ENCODE measurements around the gene PLEKHM1. TPM values are rescaled to one million over a fixed set of nuclear protein-coding genes. Genes with fewer than 3 reads are reported as not detected.

The PLEKHM1 gene
- total and polyA plus RNA-seq, 4 donors: 6.2 to 15.8 (median 8.5) TPM

- Histone ChIP-seq H3K9me3 (ENCODE audit: control insufficient read depth in 4 of 4, low read length in 3 of 4) (no peaks in the 10 kb centered on the region), H3K9ac (ENCODE audit: low read depth in 1 of 2, low read length in 2 of 2) (no peak overlapping the region), H3K36me3 (ENCODE audit: control insufficient read depth in 4 of 4, insufficient read depth in 3 of 4, low read depth in 1 of 4, low read length in 3 of 4) (peaks cover 0 to 16% (median 8%) of the 10 kb centered on the region in 4 donors), H3K27ac (ENCODE audit: low read depth in 1 of 2, low read length in 2 of 2) (no peak overlapping the region), H3K4me3 (ENCODE audit: low read depth in 1 of 3, low read length in 3 of 3) (no peak overlapping the region), H3K27me3 (ENCODE audit: control insufficient read depth in 4 of 4, insufficient read depth in 4 of 4, low read length in 3 of 4) (no peaks in the 10 kb centered on the region), H3K4me1 (ENCODE audit: control insufficient read depth in 4 of 4, insufficient read depth in 4 of 4, low read length in 3 of 4) (peaks cover 0 to 4% (median 1%) of the 10 kb centered on the region in 4 donors)
- 92% methylated on average over 30 of the region's 30 CpGs for WGBS
- no peak for DNase-seq (ENCODE audit: low spot score)
- no peak for TF ChIP-seq RXRA (IDR thresholded peaks at IDR 0.05)
- TF ChIP-seq MAX (IDR thresholded peaks at IDR 0.05): no peak
- TF ChIP-seq HNF4A (conservative IDR thresholded peaks at IDR 0.05): no peak
- TF ChIP-seq SP1 (IDR thresholded peaks at IDR 0.05): no peak
- TF ChIP-seq, protein P1, sequence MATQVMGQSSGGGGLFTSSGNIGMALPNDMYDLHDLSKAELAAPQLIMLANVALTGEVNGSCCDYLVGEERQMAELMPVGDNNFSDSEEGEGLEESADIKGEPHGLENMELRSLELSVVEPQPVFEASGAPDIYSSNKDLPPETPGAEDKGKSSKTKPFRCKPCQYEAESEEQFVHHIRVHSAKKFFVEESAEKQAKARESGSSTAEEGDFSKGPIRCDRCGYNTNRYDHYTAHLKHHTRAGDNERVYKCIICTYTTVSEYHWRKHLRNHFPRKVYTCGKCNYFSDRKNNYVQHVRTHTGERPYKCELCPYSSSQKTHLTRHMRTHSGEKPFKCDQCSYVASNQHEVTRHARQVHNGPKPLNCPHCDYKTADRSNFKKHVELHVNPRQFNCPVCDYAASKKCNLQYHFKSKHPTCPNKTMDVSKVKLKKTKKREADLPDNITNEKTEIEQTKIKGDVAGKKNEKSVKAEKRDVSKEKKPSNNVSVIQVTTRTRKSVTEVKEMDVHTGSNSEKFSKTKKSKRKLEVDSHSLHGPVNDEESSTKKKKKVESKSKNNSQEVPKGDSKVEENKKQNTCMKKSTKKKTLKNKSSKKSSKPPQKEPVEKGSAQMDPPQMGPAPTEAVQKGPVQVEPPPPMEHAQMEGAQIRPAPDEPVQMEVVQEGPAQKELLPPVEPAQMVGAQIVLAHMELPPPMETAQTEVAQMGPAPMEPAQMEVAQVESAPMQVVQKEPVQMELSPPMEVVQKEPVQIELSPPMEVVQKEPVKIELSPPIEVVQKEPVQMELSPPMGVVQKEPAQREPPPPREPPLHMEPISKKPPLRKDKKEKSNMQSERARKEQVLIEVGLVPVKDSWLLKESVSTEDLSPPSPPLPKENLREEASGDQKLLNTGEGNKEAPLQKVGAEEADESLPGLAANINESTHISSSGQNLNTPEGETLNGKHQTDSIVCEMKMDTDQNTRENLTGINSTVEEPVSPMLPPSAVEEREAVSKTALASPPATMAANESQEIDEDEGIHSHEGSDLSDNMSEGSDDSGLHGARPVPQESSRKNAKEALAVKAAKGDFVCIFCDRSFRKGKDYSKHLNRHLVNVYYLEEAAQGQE (IDR thresholded peaks at IDR 0.05): no peak
- no peak for TF ChIP-seq JUND (IDR thresholded peaks at IDR 0.05)
- no peak for TF ChIP-seq RAD21 (IDR thresholded peaks at IDR 0.05)
- no peak for TF ChIP-seq GABPA (IDR thresholded peaks at IDR 0.05 in 1 of 2, conservative IDR thresholded peaks at IDR 0.05 in 1 of 2)
- TF ChIP-seq NR2F2 (IDR thresholded peaks at IDR 0.05): no peak
- TF ChIP-seq FOXA1 (IDR thresholded peaks at IDR 0.05): no peak
- TF ChIP-seq ATF3 (IDR thresholded peaks at IDR 0.05): no peak
- TF ChIP-seq ZBTB33 (IDR thresholded peaks at IDR 0.05): no peak
- TF ChIP-seq EGR1 (IDR thresholded peaks at IDR 0.05; ENCODE audit: low read depth in 2 of 2): no peak
- TF ChIP-seq, protein P2, sequence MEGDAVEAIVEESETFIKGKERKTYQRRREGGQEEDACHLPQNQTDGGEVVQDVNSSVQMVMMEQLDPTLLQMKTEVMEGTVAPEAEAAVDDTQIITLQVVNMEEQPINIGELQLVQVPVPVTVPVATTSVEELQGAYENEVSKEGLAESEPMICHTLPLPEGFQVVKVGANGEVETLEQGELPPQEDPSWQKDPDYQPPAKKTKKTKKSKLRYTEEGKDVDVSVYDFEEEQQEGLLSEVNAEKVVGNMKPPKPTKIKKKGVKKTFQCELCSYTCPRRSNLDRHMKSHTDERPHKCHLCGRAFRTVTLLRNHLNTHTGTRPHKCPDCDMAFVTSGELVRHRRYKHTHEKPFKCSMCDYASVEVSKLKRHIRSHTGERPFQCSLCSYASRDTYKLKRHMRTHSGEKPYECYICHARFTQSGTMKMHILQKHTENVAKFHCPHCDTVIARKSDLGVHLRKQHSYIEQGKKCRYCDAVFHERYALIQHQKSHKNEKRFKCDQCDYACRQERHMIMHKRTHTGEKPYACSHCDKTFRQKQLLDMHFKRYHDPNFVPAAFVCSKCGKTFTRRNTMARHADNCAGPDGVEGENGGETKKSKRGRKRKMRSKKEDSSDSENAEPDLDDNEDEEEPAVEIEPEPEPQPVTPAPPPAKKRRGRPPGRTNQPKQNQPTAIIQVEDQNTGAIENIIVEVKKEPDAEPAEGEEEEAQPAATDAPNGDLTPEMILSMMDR (IDR thresholded peaks at IDR 0.05; ENCODE audit: low read depth, low read length, missing input control): no peak
- no peak for TF ChIP-seq YY1 (IDR thresholded peaks at IDR 0.05)
- TF ChIP-seq TAF1 (conservative IDR thresholded peaks at IDR 0.05): no peak
Observed at GRCh38 chr17:45437465-45438283, 52.8 kb downstream of the PLEKHM1 start.
